HL-60 (cell line): ENCODE measurements around the gene EDIL3.
"Not testable (repeated sequence)": the region's sequence is repeated elsewhere in the genome, so short reads cannot be mapped to it uniquely, and the experiment has no call there.

Experiments
- DNase-seq, 2 experiments: peaks; one replicate each; pipeline ENCODE4 v3.0.0-alpha.2; 2010 to 2020; ENCODE audit warnings: low read depth in 1 of 2, low spot score in 1 of 2
- H3K27ac ChIP-seq: fragments of 250-450 bp; sonication (Bioruptor Pico); replicated peaks from 2 replicates; pipeline ENCODE4 v1.5.1; 2020; ENCODE audit warnings: mild to moderate bottlenecking, moderate library complexity
- H3K27me3 ChIP-seq: fragments of 250-450 bp; sonication (Bioruptor Pico); 2 replicates; pipeline ENCODE4 v1.5.1; 2021; ENCODE audit warnings: mild to moderate bottlenecking, moderate library complexity; ENCODE audit not compliant: insufficient read depth, poor library complexity, severe bottlenecking
- H3K4me3 ChIP-seq: replicated peaks from 2 replicates; pipeline ENCODE4 v1.5.1; 2011; ENCODE audit warnings: mild to moderate bottlenecking, control low read depth, low read length; ENCODE audit not compliant: insufficient read depth
- CTCF ChIP-seq: IDR thresholded peaks from one replicate; pipeline ENCODE4 v1.5.1; 2011; ENCODE audit warnings: low read length, control low read depth, inconsistent platforms; ENCODE audit not compliant: insufficient read depth
- GABPA ChIP-seq: IDR thresholded peaks from 2 replicates; pipeline ENCODE4 v1.6.1; 2012; ENCODE audit warnings: low read depth
- POLR2AphosphoS5 ChIP-seq: IDR thresholded peaks from 2 replicates; pipeline ENCODE4 v1.6.1; 2012; ENCODE audit warnings: low read depth
- REST ChIP-seq: IDR thresholded peaks from 2 replicates; pipeline ENCODE4 v1.6.1; 2012; ENCODE audit warnings: low read depth; ENCODE audit not compliant: insufficient replicate concordance
- SPI1 ChIP-seq: IDR thresholded peaks from 2 replicates; pipeline ENCODE4 v1.6.1; 2012; ENCODE audit warnings: low read depth, mild to moderate bottlenecking, borderline replicate concordance

The EDIL3 gene

GRCh38 chr5:84298628-84299027 lies 86.1 kb downstream of the EDIL3 start:
- DNase-seq, result peak; percentile 12 to 64
- no peaks in the 10 kb centered on the region for H3K27me3 ChIP-seq
- TF ChIP-seq POLR2AphosphoS5 (no peak), SPI1 (peak; percentile 76; the same call in 1 of the 2 replicates)
- no peak overlapping the region for H3K4me3 ChIP-seq
- H3K27ac ChIP-seq, result peak overlapping the region; percentile 35

GRCh38 chr5:84297641-84298040 lies 87.0 kb downstream of the EDIL3 start:
- not testable (repeated sequence) for H3K4me3 ChIP-seq, DNase-seq, H3K27me3 ChIP-seq, H3K27ac ChIP-seq

- no peak for TF ChIP-seq GABPA
- TF ChIP-seq POLR2AphosphoS5, result no peak
- TF ChIP-seq REST, result no peak
- TF ChIP-seq SPI1, result peak; percentile 43; the same call in 1 of the 2 replicates
- no peak for TF ChIP-seq CTCF
- DNase-seq, result peak; percentile 67 to 77
- Histone ChIP-seq H3K4me3 (no peak overlapping the region), H3K27ac (peak overlapping the region; percentile 69), H3K27me3 (no peaks in the 10 kb centered on the region)
Measured at GRCh38 chr5:84292788-84293653, 91.7 kb downstream of the EDIL3 start.

GRCh38 chr5:84292000-84292642 lies 92.6 kb downstream of the EDIL3 start:
- no peak for TF ChIP-seq GABPA
- TF ChIP-seq REST, result no peak
- no peak for TF ChIP-seq CTCF
- TF ChIP-seq SPI1, result no peak
- no peak for TF ChIP-seq POLR2AphosphoS5
- Histone ChIP-seq H3K4me3 (no peak overlapping the region), H3K27ac (peak overlapping the region; percentile 69), H3K27me3 (no peaks in the 10 kb centered on the region)
- DNase-seq, result no peak
